SK-N-SH treated with all-trans-retinoic acid at 6 μM for 48 hours (cell line): ENCODE results near the gene NFIB.

Experiments used
- ATAC-seq: fragments of 200-7000 bp; cut with Tn5 transposase; 3 replicates; pipeline ENCODE4 v1.9.1; 2020; ENCODE audit warnings: mild to moderate bottlenecking, moderate library complexity
- ARNTL ChIP-seq: fragments of 450-650 bp; formaldehyde crosslinking; IDR thresholded peaks from 2 replicates; pipeline ENCODE4 v1.5.0; 2020; ENCODE audit warnings: low read depth, mild to moderate bottlenecking, moderate library complexity, borderline replicate concordance
- BACH2 ChIP-seq: fragments of 250-450 bp; sonication (Bioruptor Pico); IDR thresholded peaks from 2 replicates; pipeline ENCODE4 v1.9.0; 2021; ENCODE audit warnings: mild to moderate bottlenecking, borderline replicate concordance
- CSDC2 ChIP-seq: fragments of 250-450 bp; sonication (Bioruptor Pico); IDR thresholded peaks from 2 replicates; pipeline ENCODE4 v1.5.0; 2020; ENCODE audit warnings: mild to moderate bottlenecking, moderate library complexity
- GLIS3 ChIP-seq: fragments of 250-450 bp; sonication (Bioruptor Pico); IDR thresholded peaks from 2 replicates; pipeline ENCODE4 v1.5.0; 2020; ENCODE audit warnings: mild to moderate bottlenecking, moderate library complexity
- OSR1 ChIP-seq: fragments of 250-450 bp; sonication (Bioruptor Pico); IDR thresholded peaks from 2 replicates; pipeline ENCODE4 v1.8.0; 2022; ENCODE audit warnings: moderate library complexity, mild to moderate bottlenecking, inconsistent platforms
- PATZ1 ChIP-seq: fragments of 250-450 bp; sonication (Bioruptor Pico); IDR thresholded peaks from 2 replicates; pipeline ENCODE4 v1.8.0; 2020; ENCODE audit warnings: mild to moderate bottlenecking, moderate library complexity, borderline replicate concordance
- PPARA ChIP-seq: fragments of 250-450 bp; sonication (Bioruptor Pico); IDR thresholded peaks from 2 replicates; pipeline ENCODE4 v1.5.0; 2020; ENCODE audit warnings: mild to moderate bottlenecking, borderline replicate concordance
- RARB ChIP-seq: fragments of 250-450 bp; sonication (Bioruptor Pico); IDR thresholded peaks from 2 replicates; pipeline ENCODE4 v1.8.0; 2021; ENCODE audit warnings: mild to moderate bottlenecking, moderate library complexity
- SNAI2 ChIP-seq: fragments of 250-450 bp; sonication (Bioruptor Pico); IDR thresholded peaks from 2 replicates; pipeline ENCODE4 v1.5.0; 2020; ENCODE audit warnings: mild to moderate bottlenecking, moderate library complexity
- TCF4 ChIP-seq: fragments of 250-450 bp; sonication (Bioruptor Pico); IDR thresholded peaks from 2 replicates; pipeline ENCODE4 v1.8.0; 2021; ENCODE audit warnings: mild to moderate bottlenecking, moderate library complexity, borderline replicate concordance
- TSHZ2 ChIP-seq: fragments of 250-450 bp; sonication (Bioruptor Pico); IDR thresholded peaks from 2 replicates; pipeline ENCODE4 v1.5.0; 2020; ENCODE audit warnings: mild to moderate bottlenecking, moderate library complexity
- ZFP3 ChIP-seq: fragments of 250-450 bp; sonication (Bioruptor Pico); IDR thresholded peaks from 2 replicates; pipeline ENCODE4 v1.5.0; 2020; ENCODE audit warnings: mild to moderate bottlenecking, moderate library complexity
- ZNF565 ChIP-seq: fragments of 450-650 bp; formaldehyde crosslinking; conservative IDR thresholded peaks from 2 replicates; pipeline ENCODE4 v1.5.0; 2020; ENCODE audit warnings: low read depth, mild to moderate bottlenecking, moderate library complexity
- ZNF70 ChIP-seq: fragments of 450-650 bp; formaldehyde crosslinking; IDR thresholded peaks from 2 replicates; pipeline ENCODE4 v1.5.0; 2020; ENCODE audit warnings: mild to moderate bottlenecking, moderate library complexity
- ZNF8 ChIP-seq: fragments of 450-650 bp; formaldehyde crosslinking; IDR thresholded peaks from 2 replicates; pipeline ENCODE4 v1.5.0; 2020; ENCODE audit warnings: mild to moderate bottlenecking, moderate library complexity
- TF ChIP-seq, protein P1 (sequence below): fragments of 250-450 bp; sonication (Bioruptor Pico); IDR thresholded peaks from 2 replicates; pipeline ENCODE4 v1.5.1; 2021; ENCODE audit warnings: mild to moderate bottlenecking, moderate library complexity
- TF ChIP-seq, protein P2 (sequence below): fragments of 250-450 bp; sonication (Bioruptor Pico); IDR thresholded peaks from 2 replicates; pipeline ENCODE4 v1.8.0; 2021; ENCODE audit warnings: low read depth, mild to moderate bottlenecking, moderate library complexity, borderline replicate concordance

The NFIB gene

GRCh38 chr9:14180093-14180959 lies 133.6 kb downstream of the NFIB start:
- ATAC-seq, result no peak
- TF ChIP-seq TCF4 (CRISPR knock-in tag), result no peak
- TF ChIP-seq, protein P1, sequence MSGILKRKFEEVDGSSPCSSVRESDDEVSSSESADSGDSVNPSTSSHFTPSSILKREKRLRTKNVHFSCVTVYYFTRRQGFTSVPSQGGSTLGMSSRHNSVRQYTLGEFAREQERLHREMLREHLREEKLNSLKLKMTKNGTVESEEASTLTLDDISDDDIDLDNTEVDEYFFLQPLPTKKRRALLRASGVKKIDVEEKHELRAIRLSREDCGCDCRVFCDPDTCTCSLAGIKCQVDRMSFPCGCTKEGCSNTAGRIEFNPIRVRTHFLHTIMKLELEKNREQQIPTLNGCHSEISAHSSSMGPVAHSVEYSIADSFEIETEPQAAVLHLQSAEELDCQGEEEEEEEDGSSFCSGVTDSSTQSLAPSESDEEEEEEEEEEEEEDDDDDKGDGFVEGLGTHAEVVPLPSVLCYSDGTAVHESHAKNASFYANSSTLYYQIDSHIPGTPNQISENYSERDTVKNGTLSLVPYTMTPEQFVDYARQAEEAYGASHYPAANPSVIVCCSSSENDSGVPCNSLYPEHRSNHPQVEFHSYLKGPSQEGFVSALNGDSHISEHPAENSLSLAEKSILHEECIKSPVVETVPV, result no peak

DNA sequence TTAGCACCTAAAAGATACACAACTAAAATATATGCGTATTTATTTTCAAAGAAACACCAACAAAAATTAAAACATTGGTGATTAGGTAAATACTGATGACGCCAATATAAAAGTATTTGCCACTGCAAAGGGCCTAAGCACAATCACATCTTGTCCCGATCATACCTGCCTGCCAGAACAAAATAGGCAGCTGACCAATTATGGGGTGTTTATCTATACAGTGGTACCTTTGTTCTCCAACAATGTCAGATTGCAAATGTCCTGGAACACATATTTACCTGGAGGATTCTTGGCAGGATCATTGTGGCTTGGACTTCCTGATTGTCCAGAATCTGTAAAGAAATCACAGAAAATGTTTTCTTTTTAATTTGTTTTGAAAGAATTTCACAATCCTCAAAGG lies 134.5 kb downstream of the NFIB start:
- no peak for ATAC-seq
- no peak for TF ChIP-seq ARNTL (CRISPR knock-in tag)
- no peak for TF ChIP-seq PATZ1 (CRISPR knock-in tag)
- TF ChIP-seq BACH2 (CRISPR knock-in tag), result no peak
- TF ChIP-seq TSHZ2 (CRISPR knock-in tag), result no peak
- TF ChIP-seq RARB, result no peak
- no peak for TF ChIP-seq ZFP3
- no peak for TF ChIP-seq OSR1 (CRISPR knock-in tag)
- TF ChIP-seq GLIS3 (CRISPR knock-in tag), result no peak
- TF ChIP-seq, protein P1, result no peak
- TF ChIP-seq ZNF565 (CRISPR knock-in tag), result no peak
- no peak for TF ChIP-seq SNAI2 (CRISPR knock-in tag)
- TF ChIP-seq ZNF8, result no peak
- TF ChIP-seq, all 23 proteins: peak for 0

DNA sequence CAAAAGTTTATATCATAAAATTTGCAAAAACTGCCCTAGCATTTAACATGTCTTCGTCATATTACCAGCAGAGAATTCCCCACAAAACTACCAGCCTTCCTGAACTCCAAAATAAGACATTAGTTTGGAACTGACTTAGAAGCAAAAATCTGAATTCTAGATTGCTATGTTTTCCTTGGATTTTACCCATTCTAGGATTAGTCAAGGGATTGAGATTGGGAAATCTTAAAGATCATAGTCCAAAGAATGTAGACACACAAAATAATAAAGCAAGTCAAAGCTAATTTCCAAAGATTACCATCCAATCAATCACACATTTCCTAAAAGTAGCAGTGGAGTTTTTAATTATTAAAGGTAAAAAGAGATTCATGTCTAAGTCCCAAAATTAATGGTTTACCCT lies 138.2 kb downstream of the NFIB start:
- TF ChIP-seq GLIS3 (CRISPR knock-in tag) (no peak), PPARA (CRISPR knock-in tag) (no peak), ZNF565 (CRISPR knock-in tag) (no peak), CSDC2 (CRISPR knock-in tag) (no peak), ZNF70 (CRISPR knock-in tag) (no peak), ZFP3 (no peak), ARNTL (CRISPR knock-in tag) (no peak), TSHZ2 (CRISPR knock-in tag) (no peak), TCF4 (CRISPR knock-in tag) (no peak), SNAI2 (CRISPR knock-in tag) (no peak), ZNF8 (no peak), RARB (no peak)
- TF ChIP-seq, protein P2, sequence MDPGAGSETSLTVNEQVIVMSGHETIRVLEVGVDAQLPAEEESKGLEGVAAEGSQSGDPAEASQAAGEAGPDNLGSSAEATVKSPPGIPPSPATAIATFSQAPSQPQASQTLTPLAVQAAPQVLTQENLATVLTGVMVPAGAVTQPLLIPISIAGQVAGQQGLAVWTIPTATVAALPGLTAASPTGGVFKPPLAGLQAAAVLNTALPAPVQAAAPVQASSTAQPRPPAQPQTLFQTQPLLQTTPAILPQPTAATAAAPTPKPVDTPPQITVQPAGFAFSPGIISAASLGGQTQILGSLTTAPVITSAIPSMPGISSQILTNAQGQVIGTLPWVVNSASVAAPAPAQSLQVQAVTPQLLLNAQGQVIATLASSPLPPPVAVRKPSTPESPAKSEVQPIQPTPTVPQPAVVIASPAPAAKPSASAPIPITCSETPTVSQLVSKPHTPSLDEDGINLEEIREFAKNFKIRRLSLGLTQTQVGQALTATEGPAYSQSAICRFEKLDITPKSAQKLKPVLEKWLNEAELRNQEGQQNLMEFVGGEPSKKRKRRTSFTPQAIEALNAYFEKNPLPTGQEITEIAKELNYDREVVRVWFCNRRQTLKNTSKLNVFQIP (CRISPR knock-in tag), result no peak
- ATAC-seq, result no peak
